K562 (cell line): Measurements from ENCODE around the gene NUPR1. TPM values are rescaled to one million over a fixed set of nuclear protein-coding genes. Genes with fewer than 3 reads are reported as not detected.

Experiments used
- CEBPB ChIP-seq: fragments of 450-650 bp; IDR thresholded peaks from 2 replicates; pipeline ENCODE4 v1.6.1; 2016; ENCODE audit warnings: missing genetic modification characterization, missing compliant biosample characterization
- KHSRP ChIP-seq: fragments of 450-650 bp; IDR thresholded peaks from 2 replicates; pipeline ENCODE4 v1.6.1; 2017
- MYBL2 ChIP-seq, 2 experiments: fragments of 450-650 bp in 1 of 2; sonication (generic) in 1 of 2; formaldehyde crosslinking in 1 of 2; IDR thresholded peaks; 2 replicates each; pipeline versions ENCODE4 v1.6.1 to v1.8.1; 2017 to 2022; ENCODE audit warnings: borderline replicate concordance in 1 of 2, inconsistent platforms in 1 of 2, low read depth in 1 of 2, mild to moderate bottlenecking in 1 of 2, missing genetic modification reagents in 1 of 2, moderate library complexity in 1 of 2
- NFIC ChIP-seq: fragments of 450-650 bp; IDR thresholded peaks from 2 replicates; pipeline ENCODE4 v1.6.1; 2017; ENCODE audit warnings: mild to moderate bottlenecking, inconsistent platforms
- NRF1 ChIP-seq, 2 experiments: fragments of 450-650 bp; IDR thresholded peaks in 1 of 2; conservative IDR thresholded peaks in 1 of 2; 2 replicates each; pipeline ENCODE4 v1.6.1; 2014; ENCODE audit warnings: mild to moderate bottlenecking in 2 of 2
- NUFIP1 ChIP-seq: fragments of 450-650 bp; IDR thresholded peaks from 2 replicates; pipeline ENCODE4 v1.6.1; 2018; ENCODE audit not compliant: partially characterized antibody
- POU5F1 ChIP-seq: fragments of 150-350 bp; IDR thresholded peaks from 2 replicates; pipeline ENCODE4 v1.6.1; 2014; ENCODE audit warnings: borderline replicate concordance, low read length, low read depth, mild to moderate bottlenecking; ENCODE audit not compliant: partially characterized antibody
- PRPF4 ChIP-seq: fragments of 200-400 bp; formaldehyde crosslinking; IDR thresholded peaks from one replicate; pipeline ENCODE4 v1.6.1; 2017; ENCODE audit warnings: low read length, low read depth, mild to moderate bottlenecking; ENCODE audit not compliant: insufficient read depth, poor library complexity, severe bottlenecking
- RBM39 ChIP-seq: fragments of 200-400 bp; formaldehyde crosslinking; optimal IDR thresholded peaks from 2 replicates; pipeline ENCODE3; 2018; ENCODE audit warnings: low read depth, low read length
- RHOXF2B ChIP-seq: fragments of 250-450 bp; sonication (Bioruptor Pico); conservative IDR thresholded peaks from 2 replicates; pipeline ENCODE4 v1.5.1; 2021
- SMAD4 ChIP-seq: fragments of 250-450 bp; sonication (Bioruptor Pico); conservative IDR thresholded peaks from 2 replicates; pipeline ENCODE4 v1.8.0; 2021; ENCODE audit warnings: inconsistent platforms, mild to moderate bottlenecking, moderate library complexity
- TCFL5 ChIP-seq: fragments of 250-450 bp; sonication (Bioruptor Pico); conservative IDR thresholded peaks from 2 replicates; pipeline ENCODE4 v1.6.1; 2021; ENCODE audit warnings: mild to moderate bottlenecking, moderate library complexity, matching md5 sums
- THRA ChIP-seq: fragments of 450-650 bp; IDR thresholded peaks from 2 replicates; pipeline ENCODE4 v1.6.1; 2017; ENCODE audit warnings: mild to moderate bottlenecking, moderate library complexity
- THRAP3 ChIP-seq: fragments of 450-650 bp; IDR thresholded peaks from 2 replicates; pipeline ENCODE4 v1.6.1; 2016; ENCODE audit warnings: mild to moderate bottlenecking, inconsistent platforms, borderline replicate concordance
- TRIM28 ChIP-seq: fragments of 450-650 bp; IDR thresholded peaks from 2 replicates; pipeline ENCODE4 v1.6.1; 2017
- U2AF1 ChIP-seq: fragments of 200-400 bp; formaldehyde crosslinking; optimal IDR thresholded peaks from 2 replicates; pipeline ENCODE3; 2017; ENCODE audit warnings: mild to moderate bottlenecking, low read depth, low read length, moderate library complexity
- ZNF184 ChIP-seq: sonication (generic); formaldehyde crosslinking; IDR thresholded peaks from 2 replicates; pipeline ENCODE4 v1.5.0; 2020; ENCODE audit warnings: missing genetic modification reagents
- ZNF274 ChIP-seq: IDR thresholded peaks from 2 replicates; pipeline ENCODE4 v1.6.1; 2011; ENCODE audit warnings: low read depth, mild to moderate bottlenecking, low read length, moderate library complexity, borderline replicate concordance
- ZNF444 ChIP-seq: fragments of 250-450 bp; sonication (Bioruptor Pico); IDR thresholded peaks from 2 replicates; pipeline ENCODE4 v1.4.0; 2020; ENCODE audit warnings: mild to moderate bottlenecking, moderate library complexity
- ZNF583 ChIP-seq: fragments of 250-450 bp; sonication (Bioruptor Pico); IDR thresholded peaks from 2 replicates; pipeline ENCODE4 v1.4.0; 2020
- ZNF589 ChIP-seq: fragments of 200-800 bp; sonication (Bioruptor generic); IDR thresholded peaks from 2 replicates; pipeline ENCODE4 v1.6.1; 2016; ENCODE audit warnings: low read depth, missing genetic modification characterization, missing compliant biosample characterization
- polyA plus RNA-seq, 8 experiments: library from polyadenylated mRNA; depleted of rRNA in 4 of 8; stranded (reverse) in 5 of 8; unstranded in 3 of 8; fragments of >200 nt; fragmentation: Nextera tagmentation in 2 of 8; fragmentation: Illumina TruSeq in 1 of 8; extraction: Ambion mirVana in 2 of 8; extraction: Trizol in 1 of 8; gene quantifications; 2 replicates each; pipeline versions ENCODE4 v1.2.1 to v1.2.3, GENCODE V29; 2011 to 2014; ENCODE audit warnings: inconsistent platforms in 1 of 8, missing spikeins in 1 of 8
- total RNA-seq, 7 experiments: library from RNA; depleted of rRNA in 6 of 7; stranded (reverse); fragments of >200 nt in 6 of 7; fragmentation: Illumina TruSeq in 2 of 7; extraction: Trizol in 2 of 7; gene quantifications; 2 replicates each; pipeline versions ENCODE4 v1.2.1 to v1.2.3, GENCODE V29; 2011 to 2021; ENCODE audit warnings: low replicate concordance in 1 of 7
- TF ChIP-seq, protein P1 (sequence below): fragments of 250-450 bp; sonication (Bioruptor Pico); IDR thresholded peaks from 2 replicates; pipeline ENCODE4 v1.5.0; 2021; ENCODE audit warnings: mild to moderate bottlenecking, borderline replicate concordance
- TF ChIP-seq, protein P2 (sequence below): sonication (generic); formaldehyde crosslinking; IDR thresholded peaks from 2 replicates; pipeline ENCODE4 v1.8.0; 2022; ENCODE audit warnings: missing genetic modification reagents, mild to moderate bottlenecking, borderline replicate concordance

Gene NUPR1
- total and polyA plus RNA-seq, 9 of the 15 experiments (the other 6 are each of a cell fraction or from before 2014, with no cell fraction given), result 0.07 to 1.5 (median 0.27) TPM

DNA sequence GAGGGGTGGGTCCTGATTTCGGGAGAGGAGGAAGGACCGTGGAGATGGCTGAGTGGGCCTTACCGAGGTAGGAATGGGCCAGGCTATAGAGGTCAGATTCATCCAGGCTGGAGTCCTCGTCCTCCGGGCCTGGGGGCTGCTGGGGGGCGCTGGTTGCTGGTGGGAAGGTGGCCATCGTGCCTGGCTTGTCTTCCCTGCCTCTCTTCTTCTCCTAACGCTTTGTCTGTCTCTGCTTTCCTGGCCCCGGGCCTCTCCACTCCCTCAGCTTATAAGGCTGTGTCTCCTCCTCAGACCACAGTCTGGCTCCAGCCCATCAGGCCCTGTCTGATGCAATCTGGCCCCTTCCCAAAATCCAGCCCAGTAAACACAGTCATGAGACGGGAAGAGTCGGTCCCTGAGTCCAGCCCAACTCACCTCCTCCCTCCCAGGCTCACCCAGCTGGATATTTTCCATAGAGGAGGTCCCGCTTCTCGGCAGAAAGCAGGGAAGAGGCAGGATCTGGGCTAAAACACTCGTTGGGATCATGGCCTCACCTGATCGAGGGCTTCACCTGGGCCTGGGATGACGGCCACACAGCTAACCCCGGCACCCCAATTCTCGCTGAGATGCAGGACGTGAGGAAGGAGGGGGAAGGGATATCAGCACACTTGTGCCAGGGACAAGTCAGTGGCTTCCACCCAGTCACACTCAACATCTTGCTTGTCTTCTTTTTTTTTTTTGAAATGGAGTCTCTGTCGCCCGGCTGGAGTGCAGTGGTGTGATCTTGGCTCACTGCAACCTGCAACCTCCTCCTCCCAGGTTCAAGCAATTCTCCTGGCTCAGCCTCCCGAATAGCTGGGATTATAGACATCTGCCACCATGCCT is at the start of gene NUPR1 (continued):
- TF ChIP-seq SMAD4 (CRISPR knock-in tag) (peak; percentile 77), KHSRP (no peak), PRPF4 (no peak), NFIC (no peak), ZNF583 (no peak), ZNF184 (no peak), MYBL2 (IDR thresholded peaks at IDR 0.05; ENCODE audit: low read depth) (no peak), MYBL2 (CRISPR knock-in tag; IDR thresholded peaks at IDR 0.05; ENCODE audit: borderline replicate concordance) (no peak), THRAP3 (no peak), RBM39 (no peak), NRF1 (conservative IDR thresholded peaks at IDR 0.05 in 1 of 2, IDR thresholded peaks at IDR 0.05 in 1 of 2) (no peak), RHOXF2B (CRISPR knock-in tag) (no peak), U2AF1 (no peak), THRA (no peak), NUFIP1 (no peak), TRIM28 (no peak), CEBPB (tag) (peak; percentile 76), POU5F1 (no peak), ZNF444 (CRISPR knock-in tag) (no peak), TCFL5 (CRISPR knock-in tag) (no peak), ZNF589 (CRISPR knock-in tag) (peak; percentile 72), ZNF274 (no peak)
- TF ChIP-seq, protein P1, sequence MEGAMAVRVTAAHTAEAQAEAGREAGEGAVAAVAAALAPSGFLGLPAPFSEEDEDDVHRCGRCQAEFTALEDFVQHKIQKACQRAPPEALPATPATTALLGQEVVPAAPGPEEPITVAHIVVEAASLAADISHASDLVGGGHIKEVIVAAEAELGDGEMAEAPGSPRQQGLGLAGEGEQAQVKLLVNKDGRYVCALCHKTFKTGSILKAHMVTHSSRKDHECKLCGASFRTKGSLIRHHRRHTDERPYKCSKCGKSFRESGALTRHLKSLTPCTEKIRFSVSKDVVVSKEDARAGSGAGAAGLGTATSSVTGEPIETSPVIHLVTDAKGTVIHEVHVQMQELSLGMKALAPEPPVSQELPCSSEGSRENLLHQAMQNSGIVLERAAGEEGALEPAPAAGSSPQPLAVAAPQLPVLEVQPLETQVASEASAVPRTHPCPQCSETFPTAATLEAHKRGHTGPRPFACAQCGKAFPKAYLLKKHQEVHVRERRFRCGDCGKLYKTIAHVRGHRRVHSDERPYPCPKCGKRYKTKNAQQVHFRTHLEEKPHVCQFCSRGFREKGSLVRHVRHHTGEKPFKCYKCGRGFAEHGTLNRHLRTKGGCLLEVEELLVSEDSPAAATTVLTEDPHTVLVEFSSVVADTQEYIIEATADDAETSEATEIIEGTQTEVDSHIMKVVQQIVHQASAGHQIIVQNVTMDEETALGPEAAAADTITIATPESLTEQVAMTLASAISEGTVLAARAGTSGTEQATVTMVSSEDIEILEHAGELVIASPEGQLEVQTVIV, result no peak
- TF ChIP-seq, protein P2, sequence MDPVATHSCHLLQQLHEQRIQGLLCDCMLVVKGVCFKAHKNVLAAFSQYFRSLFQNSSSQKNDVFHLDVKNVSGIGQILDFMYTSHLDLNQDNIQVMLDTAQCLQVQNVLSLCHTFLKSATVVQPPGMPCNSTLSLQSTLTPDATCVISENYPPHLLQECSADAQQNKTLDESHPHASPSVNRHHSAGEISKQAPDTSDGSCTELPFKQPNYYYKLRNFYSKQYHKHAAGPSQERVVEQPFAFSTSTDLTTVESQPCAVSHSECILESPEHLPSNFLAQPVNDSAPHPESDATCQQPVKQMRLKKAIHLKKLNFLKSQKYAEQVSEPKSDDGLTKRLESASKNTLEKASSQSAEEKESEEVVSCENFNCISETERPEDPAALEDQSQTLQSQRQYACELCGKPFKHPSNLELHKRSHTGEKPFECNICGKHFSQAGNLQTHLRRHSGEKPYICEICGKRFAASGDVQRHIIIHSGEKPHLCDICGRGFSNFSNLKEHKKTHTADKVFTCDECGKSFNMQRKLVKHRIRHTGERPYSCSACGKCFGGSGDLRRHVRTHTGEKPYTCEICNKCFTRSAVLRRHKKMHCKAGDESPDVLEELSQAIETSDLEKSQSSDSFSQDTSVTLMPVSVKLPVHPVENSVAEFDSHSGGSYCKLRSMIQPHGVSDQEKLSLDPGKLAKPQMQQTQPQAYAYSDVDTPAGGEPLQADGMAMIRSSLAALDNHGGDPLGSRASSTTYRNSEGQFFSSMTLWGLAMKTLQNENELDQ (CRISPR knock-in tag), result no peak
